Keratinocyte (primary cell): ENCODE results near the gene SLC3A2.

ENCODE experiments used
- EZH2 ChIP-seq: IDR thresholded peaks from one replicate; pipeline ENCODE4 v1.6.1; 2012; ENCODE audit warnings: inconsistent platforms, mild to moderate bottlenecking, low read length, moderate library complexity
- TF ChIP-seq, protein P1 (sequence below), 3 experiments: IDR thresholded peaks in 1 of 3; conservative IDR thresholded peaks in 1 of 3; optimal IDR thresholded peaks in 1 of 3; 2 replicates in 2 of 3; 3 replicates in 1 of 3; pipeline versions ENCODE3 to v1.5.1; 2011; ENCODE audit warnings: low read length in 3 of 3, mild to moderate bottlenecking in 3 of 3, moderate library complexity in 2 of 3, control low read depth in 1 of 3, inconsistent platforms in 1 of 3; ENCODE audit not compliant: insufficient read depth in 2 of 3; ENCODE audit errors: extremely low read depth in 1 of 3

DNA sequence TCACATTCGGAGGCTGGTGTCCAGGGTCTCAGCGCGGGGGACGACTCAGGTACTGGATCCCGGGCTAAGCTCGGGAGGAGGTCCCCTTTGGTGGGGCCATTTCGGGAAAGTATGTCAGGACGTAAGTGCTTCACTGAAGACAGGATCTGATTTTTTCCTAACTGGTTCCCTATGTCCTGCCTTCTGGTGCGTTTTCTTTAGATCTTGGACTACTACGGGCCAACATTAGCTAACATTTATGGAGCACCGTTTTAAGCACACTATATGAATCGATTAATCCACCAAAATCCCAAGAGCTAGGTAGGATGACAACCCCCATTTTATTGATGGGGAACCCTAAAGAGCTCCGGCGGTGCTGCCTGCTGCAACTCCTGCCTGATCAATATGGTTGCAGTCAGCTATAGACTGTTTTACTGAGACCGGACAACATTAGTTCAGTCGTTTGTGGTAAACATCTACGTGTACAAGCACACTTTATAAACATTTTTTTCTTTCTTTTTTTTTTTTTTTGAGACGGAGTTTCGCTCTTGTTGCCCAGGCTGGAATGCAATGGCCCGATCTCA is 24.3 kb upstream of the SLC3A2 start:
- TF ChIP-seq, protein P1, sequence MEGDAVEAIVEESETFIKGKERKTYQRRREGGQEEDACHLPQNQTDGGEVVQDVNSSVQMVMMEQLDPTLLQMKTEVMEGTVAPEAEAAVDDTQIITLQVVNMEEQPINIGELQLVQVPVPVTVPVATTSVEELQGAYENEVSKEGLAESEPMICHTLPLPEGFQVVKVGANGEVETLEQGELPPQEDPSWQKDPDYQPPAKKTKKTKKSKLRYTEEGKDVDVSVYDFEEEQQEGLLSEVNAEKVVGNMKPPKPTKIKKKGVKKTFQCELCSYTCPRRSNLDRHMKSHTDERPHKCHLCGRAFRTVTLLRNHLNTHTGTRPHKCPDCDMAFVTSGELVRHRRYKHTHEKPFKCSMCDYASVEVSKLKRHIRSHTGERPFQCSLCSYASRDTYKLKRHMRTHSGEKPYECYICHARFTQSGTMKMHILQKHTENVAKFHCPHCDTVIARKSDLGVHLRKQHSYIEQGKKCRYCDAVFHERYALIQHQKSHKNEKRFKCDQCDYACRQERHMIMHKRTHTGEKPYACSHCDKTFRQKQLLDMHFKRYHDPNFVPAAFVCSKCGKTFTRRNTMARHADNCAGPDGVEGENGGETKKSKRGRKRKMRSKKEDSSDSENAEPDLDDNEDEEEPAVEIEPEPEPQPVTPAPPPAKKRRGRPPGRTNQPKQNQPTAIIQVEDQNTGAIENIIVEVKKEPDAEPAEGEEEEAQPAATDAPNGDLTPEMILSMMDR (optimal IDR thresholded peaks at IDR 0.05 in 1 of 3, IDR thresholded peaks at IDR 0.05 in 1 of 3, conservative IDR thresholded peaks at IDR 0.05 in 1 of 3; ENCODE audit: extremely low read depth in 1 of 3, insufficient read depth in 2 of 3, low read length in 3 of 3) = no peak
- TF ChIP-seq EZH2 = no peak
